HepG2 (cell line): Measurements from ENCODE around the gene PLEKHM2. TPM values are rescaled to one million over a fixed set of nuclear protein-coding genes. Genes with fewer than 3 reads are reported as not detected.

Experiments
- BRD4 ChIP-seq: sonication (generic); formaldehyde crosslinking; IDR thresholded peaks from 2 replicates; pipeline ENCODE4 v1.4.0; 2020; ENCODE audit warnings: missing genetic modification reagents
- ELF1 ChIP-seq: sonication (generic); formaldehyde crosslinking; IDR thresholded peaks from 2 replicates; pipeline ENCODE4 v1.4.0; 2020; ENCODE audit warnings: missing genetic modification reagents
- FOXP1 ChIP-seq, 2 experiments: fragments of 450-650 bp in 1 of 2; IDR thresholded peaks; 2 replicates each; pipeline ENCODE4 v1.6.1; 2017 to 2018; ENCODE audit warnings: antibody characterized with exemption in 1 of 2
- GLI4 ChIP-seq: sonication (generic); formaldehyde crosslinking; IDR thresholded peaks from 2 replicates; pipeline ENCODE4 v1.5.1; 2020; ENCODE audit warnings: missing genetic modification reagents, mild to moderate bottlenecking, moderate library complexity, borderline replicate concordance
- IKZF4 ChIP-seq: sonication (generic); formaldehyde crosslinking; IDR thresholded peaks from 2 replicates; pipeline ENCODE4 v1.5.1; 2020; ENCODE audit warnings: borderline replicate concordance, mild to moderate bottlenecking, low read depth, missing genetic modification reagents; ENCODE audit errors: not compliant biosample characterization
- MED1 ChIP-seq: sonication (generic); formaldehyde crosslinking; IDR thresholded peaks from 2 replicates; pipeline ENCODE4 v1.4.0; 2020; ENCODE audit warnings: missing genetic modification reagents
- NFRKB ChIP-seq: fragments of 450-650 bp; IDR thresholded peaks from 2 replicates; pipeline ENCODE4 v1.6.1; 2017
- NR2F6 ChIP-seq, 2 experiments: IDR thresholded peaks; 2 replicates each; pipeline ENCODE4 v1.6.1; 2016; ENCODE audit warnings: antibody characterized with exemption in 1 of 2, mild to moderate bottlenecking in 1 of 2
- POGZ ChIP-seq: sonication (generic); formaldehyde crosslinking; IDR thresholded peaks from 2 replicates; pipeline ENCODE4 v1.4.0; 2020; ENCODE audit warnings: mild to moderate bottlenecking, missing genetic modification reagents
- RBM22 ChIP-seq: fragments of 200-400 bp; formaldehyde crosslinking; optimal IDR thresholded peaks from 2 replicates; pipeline ENCODE3; 2017; ENCODE audit warnings: mild to moderate bottlenecking, low read length, moderate library complexity
- SCMH1 ChIP-seq: sonication (generic); formaldehyde crosslinking; IDR thresholded peaks from 2 replicates; pipeline ENCODE4 v1.9.0; 2021; ENCODE audit warnings: missing genetic modification reagents, mild to moderate bottlenecking, borderline replicate concordance
- SRSF4 ChIP-seq: fragments of 200-400 bp; formaldehyde crosslinking; IDR thresholded peaks from one replicate; pipeline ENCODE4 v1.6.1; 2018; ENCODE audit warnings: mild to moderate bottlenecking, low read depth, low read length, moderate library complexity; ENCODE audit not compliant: poor library complexity, severe bottlenecking
- SRY ChIP-seq: sonication (generic); formaldehyde crosslinking; IDR thresholded peaks from 2 replicates; pipeline ENCODE4 v1.8.0; 2022; ENCODE audit warnings: mild to moderate bottlenecking, missing genetic modification reagents
- TCF7L2 ChIP-seq: IDR thresholded peaks from 2 replicates; pipeline ENCODE4 v1.6.1; 2011; ENCODE audit warnings: mild to moderate bottlenecking, low read depth, low read length, moderate library complexity
- TOPORS ChIP-seq: sonication (generic); formaldehyde crosslinking; IDR thresholded peaks from 2 replicates; pipeline ENCODE4 v1.8.0; 2023; ENCODE audit warnings: mild to moderate bottlenecking, missing genetic modification reagents
- ZC3H13 ChIP-seq: sonication (generic); formaldehyde crosslinking; IDR thresholded peaks from 2 replicates; pipeline ENCODE4 v1.8.1; 2023; ENCODE audit warnings: mild to moderate bottlenecking, missing genetic modification reagents, moderate library complexity
- ZNF136 ChIP-seq: sonication (generic); formaldehyde crosslinking; IDR thresholded peaks from 2 replicates; pipeline ENCODE4 v1.8.1; 2022; ENCODE audit warnings: low read depth, mild to moderate bottlenecking, moderate library complexity, missing genetic modification reagents
- ZNF230 ChIP-seq: sonication (generic); formaldehyde crosslinking; IDR thresholded peaks from 2 replicates; pipeline ENCODE4 v1.4.0; 2020; ENCODE audit warnings: mild to moderate bottlenecking, missing genetic modification reagents
- ZNF235 ChIP-seq: sonication (generic); formaldehyde crosslinking; IDR thresholded peaks from 2 replicates; pipeline ENCODE4 v1.8.1; 2023; ENCODE audit warnings: mild to moderate bottlenecking, missing genetic modification reagents, borderline replicate concordance
- ZNF326 ChIP-seq: sonication (generic); formaldehyde crosslinking; IDR thresholded peaks from 2 replicates; pipeline ENCODE4 v1.4.0; 2020; ENCODE audit warnings: missing genetic modification reagents, borderline replicate concordance
- ZNF33B ChIP-seq: sonication (generic); formaldehyde crosslinking; IDR thresholded peaks from 2 replicates; pipeline ENCODE4 v1.5.1; 2020; ENCODE audit warnings: mild to moderate bottlenecking, missing genetic modification reagents
- ZNF598 ChIP-seq: sonication (generic); formaldehyde crosslinking; IDR thresholded peaks from 2 replicates; pipeline ENCODE4 v1.5.1; 2020; ENCODE audit warnings: mild to moderate bottlenecking, missing genetic modification reagents, borderline replicate concordance
- polyA plus RNA-seq, 8 experiments: library from polyadenylated mRNA; depleted of rRNA in 3 of 8; stranded (reverse) in 7 of 8; unstranded in 1 of 8; fragments of >200 nt; fragmentation: Illumina TruSeq in 4 of 8; extraction: Trizol in 4 of 8; gene quantifications; 2 replicates each; pipeline versions ENCODE4 v1.2.1 to v1.2.3, GENCODE V29; 2011 to 2016; ENCODE audit warnings: low read depth in 4 of 8, missing spikeins in 1 of 8, mixed read lengths in 1 of 8; ENCODE audit not compliant: insufficient read depth in 1 of 8
- total RNA-seq, 5 experiments: library from RNA; depleted of rRNA; stranded (reverse); fragments of >200 nt; fragmentation: Illumina TruSeq; extraction: Trizol; gene quantifications; 2 replicates each; pipeline ENCODE4 v1.2.3, GENCODE V29; 2016; ENCODE audit warnings: low read depth in 1 of 5
- TF ChIP-seq, protein P1 (sequence below): sonication (generic); formaldehyde crosslinking; IDR thresholded peaks from 2 replicates; pipeline ENCODE4 v1.4.0; 2020; ENCODE audit warnings: mild to moderate bottlenecking, missing genetic modification reagents, borderline replicate concordance
- TF ChIP-seq, protein P2 (sequence below): sonication (generic); formaldehyde crosslinking; IDR thresholded peaks from 2 replicates; pipeline ENCODE4 v1.4.0; 2020; ENCODE audit warnings: missing genetic modification reagents

Gene PLEKHM2
- total and polyA plus RNA-seq, 2 of the 13 experiments (the other 11 are each of a cell fraction or from before 2014, with no cell fraction given) = 16.5 to 27.3 TPM

DNA sequence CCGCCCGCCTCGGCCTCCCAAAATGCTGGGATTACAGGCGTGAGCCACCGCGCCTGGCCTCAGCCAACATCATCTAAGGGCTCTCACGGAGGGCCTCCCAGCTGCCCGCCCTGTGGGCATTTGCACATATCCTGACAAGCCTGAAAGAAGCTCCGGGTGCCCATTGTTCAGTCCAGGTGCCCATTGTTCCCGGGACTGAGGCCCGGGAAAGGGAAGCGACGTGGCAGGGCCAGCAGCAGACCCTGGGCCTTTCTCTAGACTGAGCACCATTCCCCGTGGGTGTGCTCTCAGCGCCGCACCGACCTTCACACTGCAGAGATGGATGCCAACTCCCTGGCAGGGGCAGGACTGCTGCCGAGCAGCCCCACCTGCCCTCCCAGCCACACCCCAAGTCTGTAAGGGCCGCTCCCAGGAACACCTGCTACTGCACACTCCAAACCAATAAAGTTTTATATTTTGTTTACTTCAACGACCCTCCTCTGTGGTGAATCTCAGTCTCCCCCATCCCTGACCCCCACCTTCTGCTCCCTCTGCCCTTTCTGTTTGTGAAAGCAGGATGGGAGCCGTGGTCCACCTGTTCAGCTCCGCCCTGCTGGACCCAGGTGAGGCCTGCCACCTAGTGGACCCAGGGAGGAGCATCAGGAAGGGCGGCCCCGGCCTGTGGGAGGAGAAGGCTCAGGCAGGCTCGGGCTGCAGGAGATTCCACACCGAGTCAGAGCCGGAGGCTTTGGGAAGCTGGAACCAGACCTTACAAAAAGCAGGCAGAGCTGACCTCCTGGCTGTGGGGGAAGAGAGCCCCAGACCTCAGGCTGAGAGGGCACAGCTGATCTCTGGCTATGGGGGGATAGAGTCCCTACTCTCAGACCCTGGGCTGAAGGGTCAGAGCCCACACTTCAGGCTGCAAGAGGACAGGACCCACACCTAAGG, 57.1 kb downstream of the PLEKHM2 start (continued):
- TF ChIP-seq MED1 = no peak; the same call in 1 of the 2 replicates
- no peak for TF ChIP-seq SCMH1 (CRISPR knock-in tag)
- peak; percentile 44; the same call in 1 of the 2 replicates for TF ChIP-seq NR2F6 (IDR thresholded peaks at IDR 0.05)
- TF ChIP-seq NR2F6 (CRISPR knock-in tag; IDR thresholded peaks at IDR 0.05) = peak; percentile 73; the same call in 1 of the 2 replicates
- no peak for TF ChIP-seq POGZ (CRISPR knock-in tag)
- no peak for TF ChIP-seq FOXP1 (IDR thresholded peaks at IDR 0.05)
- no peak for TF ChIP-seq FOXP1 (CRISPR knock-in tag; IDR thresholded peaks at IDR 0.05)
- TF ChIP-seq ZNF230 (CRISPR knock-in tag) = no peak
- no peak for TF ChIP-seq NFRKB
- no peak for TF ChIP-seq SRY (CRISPR knock-in tag)
- no peak for TF ChIP-seq ZNF33B (CRISPR knock-in tag)
- no peak for TF ChIP-seq ZNF235 (CRISPR knock-in tag)
- no peak for TF ChIP-seq IKZF4 (CRISPR knock-in tag)
- no peak for TF ChIP-seq ZNF136 (CRISPR knock-in tag)
- no peak for TF ChIP-seq SRSF4
- no peak for TF ChIP-seq TOPORS (CRISPR knock-in tag)
- TF ChIP-seq ZC3H13 (CRISPR knock-in tag) = no peak
- no peak for TF ChIP-seq GLI4
- no peak for TF ChIP-seq ZNF326
- TF ChIP-seq ZNF598 (CRISPR knock-in tag) = peak; percentile 35; the same call in 1 of the 2 replicates
- TF ChIP-seq, protein P1, sequence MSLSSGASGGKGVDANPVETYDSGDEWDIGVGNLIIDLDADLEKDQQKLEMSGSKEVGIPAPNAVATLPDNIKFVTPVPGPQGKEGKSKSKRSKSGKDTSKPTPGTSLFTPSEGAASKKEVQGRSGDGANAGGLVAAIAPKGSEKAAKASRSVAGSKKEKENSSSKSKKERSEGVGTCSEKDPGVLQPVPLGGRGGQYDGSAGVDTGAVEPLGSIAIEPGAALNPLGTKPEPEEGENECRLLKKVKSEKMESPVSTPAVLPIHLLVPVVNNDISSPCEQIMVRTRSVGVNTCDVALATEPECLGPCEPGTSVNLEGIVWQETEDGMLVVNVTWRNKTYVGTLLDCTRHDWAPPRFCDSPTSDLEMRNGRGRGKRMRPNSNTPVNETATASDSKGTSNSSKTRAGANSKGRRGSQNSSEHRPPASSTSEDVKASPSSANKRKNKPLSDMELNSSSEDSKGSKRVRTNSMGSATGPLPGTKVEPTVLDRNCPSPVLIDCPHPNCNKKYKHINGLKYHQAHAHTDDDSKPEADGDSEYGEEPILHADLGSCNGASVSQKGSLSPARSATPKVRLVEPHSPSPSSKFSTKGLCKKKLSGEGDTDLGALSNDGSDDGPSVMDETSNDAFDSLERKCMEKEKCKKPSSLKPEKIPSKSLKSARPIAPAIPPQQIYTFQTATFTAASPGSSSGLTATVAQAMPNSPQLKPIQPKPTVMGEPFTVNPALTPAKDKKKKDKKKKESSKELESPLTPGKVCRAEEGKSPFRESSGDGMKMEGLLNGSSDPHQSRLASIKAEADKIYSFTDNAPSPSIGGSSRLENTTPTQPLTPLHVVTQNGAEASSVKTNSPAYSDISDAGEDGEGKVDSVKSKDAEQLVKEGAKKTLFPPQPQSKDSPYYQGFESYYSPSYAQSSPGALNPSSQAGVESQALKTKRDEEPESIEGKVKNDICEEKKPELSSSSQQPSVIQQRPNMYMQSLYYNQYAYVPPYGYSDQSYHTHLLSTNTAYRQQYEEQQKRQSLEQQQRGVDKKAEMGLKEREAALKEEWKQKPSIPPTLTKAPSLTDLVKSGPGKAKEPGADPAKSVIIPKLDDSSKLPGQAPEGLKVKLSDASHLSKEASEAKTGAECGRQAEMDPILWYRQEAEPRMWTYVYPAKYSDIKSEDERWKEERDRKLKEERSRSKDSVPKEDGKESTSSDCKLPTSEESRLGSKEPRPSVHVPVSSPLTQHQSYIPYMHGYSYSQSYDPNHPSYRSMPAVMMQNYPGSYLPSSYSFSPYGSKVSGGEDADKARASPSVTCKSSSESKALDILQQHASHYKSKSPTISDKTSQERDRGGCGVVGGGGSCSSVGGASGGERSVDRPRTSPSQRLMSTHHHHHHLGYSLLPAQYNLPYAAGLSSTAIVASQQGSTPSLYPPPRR = no peak
- TF ChIP-seq RBM22 = no peak
- TF ChIP-seq TCF7L2 = no peak
- TF ChIP-seq, protein P2, sequence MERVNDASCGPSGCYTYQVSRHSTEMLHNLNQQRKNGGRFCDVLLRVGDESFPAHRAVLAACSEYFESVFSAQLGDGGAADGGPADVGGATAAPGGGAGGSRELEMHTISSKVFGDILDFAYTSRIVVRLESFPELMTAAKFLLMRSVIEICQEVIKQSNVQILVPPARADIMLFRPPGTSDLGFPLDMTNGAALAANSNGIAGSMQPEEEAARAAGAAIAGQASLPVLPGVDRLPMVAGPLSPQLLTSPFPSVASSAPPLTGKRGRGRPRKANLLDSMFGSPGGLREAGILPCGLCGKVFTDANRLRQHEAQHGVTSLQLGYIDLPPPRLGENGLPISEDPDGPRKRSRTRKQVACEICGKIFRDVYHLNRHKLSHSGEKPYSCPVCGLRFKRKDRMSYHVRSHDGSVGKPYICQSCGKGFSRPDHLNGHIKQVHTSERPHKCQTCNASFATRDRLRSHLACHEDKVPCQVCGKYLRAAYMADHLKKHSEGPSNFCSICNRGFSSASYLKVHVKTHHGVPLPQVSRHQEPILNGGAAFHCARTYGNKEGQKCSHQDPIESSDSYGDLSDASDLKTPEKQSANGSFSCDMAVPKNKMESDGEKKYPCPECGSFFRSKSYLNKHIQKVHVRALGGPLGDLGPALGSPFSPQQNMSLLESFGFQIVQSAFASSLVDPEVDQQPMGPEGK (CRISPR knock-in tag) = peak; percentile 58; the same call in 1 of the 2 replicates
- TF ChIP-seq ELF1 (CRISPR knock-in tag) = peak; percentile 81
- TF ChIP-seq BRD4 (CRISPR knock-in tag) = no peak
